DOHH2 (cell line): ENCODE data around the gene TSHZ3.

Experiments
- H3F3A ChIP-seq: fragments of 200-600 bp; sonication (generic), shearing (Covaris generic); 2 replicates; pipeline ENCODE4 v1.6.0; 2016; ENCODE audit warnings: antibody characterized with exemption, mild to moderate bottlenecking; ENCODE audit not compliant: control insufficient read depth, insufficient read depth
- H3K27ac ChIP-seq: fragments of 200-600 bp; sonication (generic); 2 replicates; pipeline ENCODE4 v1.5.1; 2014; ENCODE audit warnings: low read depth, mild to moderate bottlenecking, low read length, moderate library complexity
- H3K27me3 ChIP-seq: fragments of 200-600 bp; sonication (generic); 2 replicates; pipeline ENCODE4 v1.6.1; 2014; ENCODE audit warnings: mild to moderate bottlenecking, low read length, mixed read lengths; ENCODE audit not compliant: control insufficient read depth
- H3K36me3 ChIP-seq: fragments of 200-600 bp; sonication (generic); 2 replicates; pipeline ENCODE4 v1.6.1; 2014; ENCODE audit warnings: mild to moderate bottlenecking, low read length, moderate library complexity, mixed read lengths; ENCODE audit not compliant: control insufficient read depth
- H3K4me1 ChIP-seq: fragments of 200-600 bp; sonication (generic); 2 replicates; pipeline ENCODE4 v1.6.1; 2014; ENCODE audit warnings: mild to moderate bottlenecking, low read length, mixed read lengths; ENCODE audit not compliant: control insufficient read depth
- H3K4me2 ChIP-seq: fragments of 200-600 bp; sonication (generic); 2 replicates; pipeline ENCODE4 v1.6.0; 2014; ENCODE audit warnings: mild to moderate bottlenecking, low read length, moderate library complexity
- H3K4me3 ChIP-seq: fragments of 200-600 bp; sonication (generic); 2 replicates; pipeline ENCODE4 v1.5.1; 2014; ENCODE audit warnings: mild to moderate bottlenecking, low read length, mixed read lengths
- H3K79me2 ChIP-seq: fragments of 200-600 bp; sonication (generic); 2 replicates; pipeline ENCODE4 v1.6.1; 2014; ENCODE audit warnings: mild to moderate bottlenecking, low read length, mixed read lengths; ENCODE audit not compliant: control insufficient read depth
- H3K9me2 ChIP-seq: fragments of 200-600 bp; sonication (generic); replicated peaks from 2 replicates; pipeline ENCODE4 v1.6.1; 2014; ENCODE audit warnings: mild to moderate bottlenecking, low read length, mixed read lengths; ENCODE audit not compliant: control insufficient read depth
- H3K9me3 ChIP-seq: fragments of 200-600 bp; sonication (generic); 2 replicates; pipeline ENCODE4 v1.6.1; 2014; ENCODE audit warnings: antibody characterized with exemption, low read length, mixed read lengths; ENCODE audit not compliant: control insufficient read depth, insufficient read depth
- H4K20me1 ChIP-seq: fragments of 200-600 bp; sonication (generic); 2 replicates; pipeline ENCODE4 v1.6.0; 2014; ENCODE audit warnings: low read depth, mild to moderate bottlenecking, antibody characterized with exemption, low read length, moderate library complexity; ENCODE audit not compliant: control insufficient read depth, insufficient read depth
- EZH2phosphoT487 ChIP-seq: fragments of 200-600 bp; sonication (generic); IDR thresholded peaks from 2 replicates; pipeline ENCODE4 v1.6.1; 2017; ENCODE audit warnings: borderline replicate concordance, mild to moderate bottlenecking, antibody characterized with exemption, low read length, moderate library complexity, mixed read lengths
- TF ChIP-seq, protein P1 (sequence below): fragments of 200-600 bp; sonication (generic); IDR thresholded peaks from one replicate; pipeline ENCODE4 v1.5.1; 2014; ENCODE audit warnings: antibody characterized with exemption, mild to moderate bottlenecking, low read depth, low read length; ENCODE audit not compliant: poor library complexity, severe bottlenecking

TSHZ3 gene

DNA sequence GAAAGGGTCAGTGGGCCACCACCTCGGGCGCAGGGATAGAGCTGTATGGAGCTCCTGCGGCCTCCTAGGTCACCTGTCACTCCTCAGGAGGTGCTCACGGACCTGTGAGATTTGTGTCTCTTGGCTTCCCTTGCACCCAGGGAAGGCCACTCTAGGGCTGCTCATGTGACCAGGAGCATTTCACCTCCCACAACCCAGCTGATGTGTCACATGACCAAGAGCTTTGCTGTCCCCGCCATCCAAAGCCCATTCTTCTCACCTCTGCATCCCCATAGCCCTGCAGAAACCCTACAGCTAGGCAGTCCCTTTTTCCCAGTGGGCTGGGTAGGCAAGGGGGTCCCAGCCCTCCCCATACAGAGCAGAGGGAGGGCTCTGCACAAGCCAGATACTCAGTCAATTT lies 51.2 kb downstream of the TSHZ3 start:
- Histone ChIP-seq H3K4me3 (no peak overlapping the region), H3K9me3 (peaks cover 13% of the 10 kb centered on the region; the same call in 1 of the 2 replicates), H3K4me2 (no peak overlapping the region), H3K27me3 (no peaks in the 10 kb centered on the region), H3K4me1 (no peaks in the 10 kb centered on the region), H4K20me1 (no peaks in the 10 kb centered on the region), H3K9me2 (no peaks in the 10 kb centered on the region), H3F3A (no peaks in the 10 kb centered on the region), H3K79me2 (no peaks in the 10 kb centered on the region), H3K36me3 (no peaks in the 10 kb centered on the region), H3K27ac (no peak overlapping the region)
- TF ChIP-seq, protein P1, sequence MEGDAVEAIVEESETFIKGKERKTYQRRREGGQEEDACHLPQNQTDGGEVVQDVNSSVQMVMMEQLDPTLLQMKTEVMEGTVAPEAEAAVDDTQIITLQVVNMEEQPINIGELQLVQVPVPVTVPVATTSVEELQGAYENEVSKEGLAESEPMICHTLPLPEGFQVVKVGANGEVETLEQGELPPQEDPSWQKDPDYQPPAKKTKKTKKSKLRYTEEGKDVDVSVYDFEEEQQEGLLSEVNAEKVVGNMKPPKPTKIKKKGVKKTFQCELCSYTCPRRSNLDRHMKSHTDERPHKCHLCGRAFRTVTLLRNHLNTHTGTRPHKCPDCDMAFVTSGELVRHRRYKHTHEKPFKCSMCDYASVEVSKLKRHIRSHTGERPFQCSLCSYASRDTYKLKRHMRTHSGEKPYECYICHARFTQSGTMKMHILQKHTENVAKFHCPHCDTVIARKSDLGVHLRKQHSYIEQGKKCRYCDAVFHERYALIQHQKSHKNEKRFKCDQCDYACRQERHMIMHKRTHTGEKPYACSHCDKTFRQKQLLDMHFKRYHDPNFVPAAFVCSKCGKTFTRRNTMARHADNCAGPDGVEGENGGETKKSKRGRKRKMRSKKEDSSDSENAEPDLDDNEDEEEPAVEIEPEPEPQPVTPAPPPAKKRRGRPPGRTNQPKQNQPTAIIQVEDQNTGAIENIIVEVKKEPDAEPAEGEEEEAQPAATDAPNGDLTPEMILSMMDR = no peak
- TF ChIP-seq EZH2phosphoT487 = no peak

DNA sequence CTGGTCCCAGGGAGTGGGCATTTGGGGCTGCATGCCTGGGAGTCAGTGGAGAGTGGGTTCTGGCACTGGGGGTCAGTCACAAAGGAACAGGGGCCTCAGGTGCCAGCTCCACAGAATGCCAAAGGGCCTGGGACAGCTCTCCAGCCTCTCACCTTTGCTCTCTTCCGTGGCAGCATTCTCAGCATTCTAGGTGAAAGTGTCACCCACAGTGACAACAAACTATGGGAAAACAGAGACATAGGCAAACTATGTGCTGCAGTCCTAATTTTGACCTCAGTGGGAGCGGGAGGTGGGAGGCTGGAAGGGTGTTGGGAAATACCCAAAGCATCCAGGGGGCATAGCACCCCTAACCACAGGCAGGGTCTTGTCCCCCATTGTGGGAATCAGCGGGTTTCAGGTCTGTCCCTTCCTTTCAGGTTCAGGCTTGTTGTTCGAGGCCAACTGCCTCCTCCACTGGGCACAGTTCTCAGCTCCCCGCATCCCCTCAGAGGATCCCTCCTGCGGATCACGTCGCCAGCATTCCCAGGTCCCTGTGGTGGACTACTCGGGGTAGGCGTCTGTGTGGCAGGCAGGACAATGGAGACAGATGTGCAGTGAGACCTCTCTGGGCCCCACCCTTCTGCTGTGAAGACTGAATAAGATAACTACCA lies 52.4 kb downstream of the TSHZ3 start:
- Histone ChIP-seq H3F3A (no peaks in the 10 kb centered on the region), H3K9me2 (no peaks in the 10 kb centered on the region), H3K36me3 (no peaks in the 10 kb centered on the region), H3K4me3 (no peak overlapping the region), H3K27me3 (no peaks in the 10 kb centered on the region), H3K27ac (no peak overlapping the region), H4K20me1 (no peaks in the 10 kb centered on the region), H3K4me1 (no peaks in the 10 kb centered on the region), H3K79me2 (no peaks in the 10 kb centered on the region), H3K9me3 (peaks cover 13% of the 10 kb centered on the region; the same call in 1 of the 2 replicates), H3K4me2 (no peak overlapping the region)
- TF ChIP-seq, protein P1 = no peak
- TF ChIP-seq EZH2phosphoT487 = no peak

DNA sequence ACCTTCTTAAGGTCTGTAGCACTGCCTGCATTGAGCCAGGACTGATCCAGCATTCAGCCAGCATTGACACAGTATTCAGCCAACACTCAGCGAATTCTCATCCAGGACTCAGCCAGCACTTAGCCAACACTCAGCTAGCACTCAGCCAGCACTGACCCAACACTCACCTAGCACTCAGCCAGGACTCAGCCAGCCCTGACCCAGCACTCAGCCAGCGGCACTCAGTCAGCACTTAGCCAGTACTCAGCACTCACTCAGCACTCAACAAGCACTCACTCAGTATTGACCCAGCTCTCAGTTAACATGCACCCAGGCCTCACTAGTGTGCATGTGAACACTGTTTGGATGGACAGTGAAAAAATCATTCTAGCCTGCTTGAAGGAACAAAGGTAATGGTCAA lies 55.0 kb downstream of the TSHZ3 start:
- no peak for TF ChIP-seq EZH2phosphoT487
- TF ChIP-seq, protein P1 = no peak
- Histone ChIP-seq H3K4me2 (no peak overlapping the region), H3K4me1 (no peaks in the 10 kb centered on the region), H3F3A (no peaks in the 10 kb centered on the region), H4K20me1 (no peaks in the 10 kb centered on the region), H3K4me3 (no peak overlapping the region), H3K27me3 (no peaks in the 10 kb centered on the region), H3K9me3 (peaks cover 16% of the 10 kb centered on the region; the same call in 1 of the 2 replicates), H3K36me3 (no peaks in the 10 kb centered on the region), H3K9me2 (no peaks in the 10 kb centered on the region), H3K27ac (no peak overlapping the region), H3K79me2 (no peaks in the 10 kb centered on the region)
